HEK293 (cell line): ENCODE results near the gene ZNF565.

Experiments
- BCL11B ChIP-seq: fragments of 450-650 bp; formaldehyde crosslinking; IDR thresholded peaks from 2 replicates; pipeline ENCODE4 v1.5.1; 2016; ENCODE audit warnings: low read depth, missing biosample characterization, missing genetic modification characterization
- IKZF3 ChIP-seq: fragments of 450-650 bp; IDR thresholded peaks from 2 replicates; pipeline ENCODE4 v1.5.0; 2018; ENCODE audit warnings: missing biosample characterization, mild to moderate bottlenecking, missing genetic modification characterization, moderate library complexity
- KLF16 ChIP-seq: fragments of 450-650 bp; formaldehyde crosslinking; IDR thresholded peaks from 2 replicates; pipeline ENCODE4 v1.5.1; 2017; ENCODE audit warnings: missing biosample characterization, missing genetic modification characterization
- KLF9 ChIP-seq: fragments of 450-650 bp; formaldehyde crosslinking; IDR thresholded peaks from 2 replicates; pipeline ENCODE4 v1.5.1; 2016; ENCODE audit warnings: missing biosample characterization, missing genetic modification characterization, low read depth
- SCRT1 ChIP-seq: fragments of 450-650 bp; formaldehyde crosslinking; IDR thresholded peaks from 2 replicates; pipeline ENCODE4 v1.5.1; 2016; ENCODE audit warnings: missing biosample characterization, missing genetic modification characterization, borderline replicate concordance
- ZNF146 ChIP-seq: fragments of 450-650 bp; formaldehyde crosslinking; IDR thresholded peaks from 2 replicates; pipeline ENCODE4 v1.5.1; 2016; ENCODE audit warnings: missing biosample characterization, missing genetic modification characterization
- ZNF175 ChIP-seq: fragments of 450-650 bp; formaldehyde crosslinking; IDR thresholded peaks from 2 replicates; pipeline ENCODE4 v1.5.1; 2016; ENCODE audit warnings: missing biosample characterization, missing genetic modification characterization
- ZNF202 ChIP-seq: fragments of 450-650 bp; formaldehyde crosslinking; IDR thresholded peaks from 2 replicates; pipeline ENCODE4 v1.5.1; 2016; ENCODE audit warnings: missing biosample characterization, missing genetic modification characterization, borderline replicate concordance
- ZNF221 ChIP-seq: fragments of 450-650 bp; formaldehyde crosslinking; IDR thresholded peaks from 2 replicates; pipeline ENCODE4 v1.5.1; 2017; ENCODE audit warnings: missing biosample characterization, missing genetic modification characterization, borderline replicate concordance
- ZNF24 ChIP-seq: fragments of 450-650 bp; formaldehyde crosslinking; IDR thresholded peaks from 2 replicates; pipeline ENCODE4 v1.5.1; 2016; ENCODE audit warnings: missing biosample characterization, missing genetic modification characterization
- ZNF248 ChIP-seq: fragments of 450-650 bp; formaldehyde crosslinking; IDR thresholded peaks from 2 replicates; pipeline ENCODE4 v1.5.1; 2017; ENCODE audit warnings: missing biosample characterization, missing genetic modification characterization
- ZNF274 ChIP-seq, 2 experiments: fragments of 200-500 bp in 1 of 2; fragments of 450-650 bp in 1 of 2; sonication (Bioruptor generic) in 1 of 2; formaldehyde crosslinking in 1 of 2; IDR thresholded peaks; 2 replicates each; pipeline versions ENCODE4 v1.5.1 to v1.6.1; 2014 to 2016; ENCODE audit warnings: borderline replicate concordance in 1 of 2, inconsistent platforms in 1 of 2, low read length in 1 of 2, missing biosample characterization in 1 of 2, missing genetic modification characterization in 1 of 2
- ZNF302 ChIP-seq: fragments of 450-650 bp; formaldehyde crosslinking; IDR thresholded peaks from 2 replicates; pipeline ENCODE4 v1.5.1; 2016; ENCODE audit warnings: missing biosample characterization, missing genetic modification characterization, low read depth
- ZNF311 ChIP-seq: fragments of 450-650 bp; formaldehyde crosslinking; IDR thresholded peaks from 2 replicates; pipeline ENCODE4 v1.5.1; 2017; ENCODE audit warnings: missing biosample characterization, missing genetic modification characterization, borderline replicate concordance
- ZNF335 ChIP-seq: fragments of 450-650 bp; formaldehyde crosslinking; conservative IDR thresholded peaks from 2 replicates; pipeline ENCODE4 v1.5.1; 2016; ENCODE audit warnings: missing biosample characterization, missing genetic modification characterization
- ZNF391 ChIP-seq: fragments of 450-650 bp; formaldehyde crosslinking; IDR thresholded peaks from 2 replicates; pipeline ENCODE4 v1.5.1; 2016; ENCODE audit warnings: low read depth, missing biosample characterization, missing genetic modification characterization, borderline replicate concordance
- ZNF394 ChIP-seq: fragments of 450-650 bp; formaldehyde crosslinking; IDR thresholded peaks from 2 replicates; pipeline ENCODE4 v1.5.1; 2016; ENCODE audit warnings: missing biosample characterization, missing genetic modification characterization, mild to moderate bottlenecking, moderate library complexity, borderline replicate concordance
- ZNF555 ChIP-seq: fragments of 450-650 bp; formaldehyde crosslinking; conservative IDR thresholded peaks from 2 replicates; pipeline ENCODE4 v1.5.1; 2017; ENCODE audit warnings: missing biosample characterization, mild to moderate bottlenecking, missing genetic modification characterization, inconsistent platforms
- ZNF585B ChIP-seq: fragments of 450-650 bp; formaldehyde crosslinking; IDR thresholded peaks from 2 replicates; pipeline ENCODE4 v1.5.1; 2016; ENCODE audit warnings: missing biosample characterization, missing genetic modification characterization
- ZNF843 ChIP-seq: fragments of 450-650 bp; formaldehyde crosslinking; IDR thresholded peaks from 2 replicates; pipeline ENCODE4 v1.5.1; 2016; ENCODE audit warnings: missing biosample characterization, missing genetic modification characterization
- ZSCAN16 ChIP-seq: fragments of 450-650 bp; formaldehyde crosslinking; IDR thresholded peaks from 2 replicates; pipeline ENCODE4 v1.5.1; 2016; ENCODE audit warnings: missing biosample characterization, missing genetic modification characterization
- TF ChIP-seq, protein P1 (sequence below): fragments of 450-650 bp; formaldehyde crosslinking; IDR thresholded peaks from 2 replicates; pipeline ENCODE4 v1.5.0; 2017; ENCODE audit warnings: missing biosample characterization, missing genetic modification characterization, borderline replicate concordance
- TF ChIP-seq, protein P2 (sequence below): fragments of 450-650 bp; IDR thresholded peaks from 2 replicates; pipeline ENCODE4 v1.5.1; 2018; ENCODE audit warnings: missing biosample characterization, mild to moderate bottlenecking, missing genetic modification characterization
- TF ChIP-seq, protein P3 (sequence below): fragments of 450-650 bp; formaldehyde crosslinking; IDR thresholded peaks from 2 replicates; pipeline ENCODE4 v1.5.1; 2016; ENCODE audit warnings: missing biosample characterization, missing genetic modification characterization, borderline replicate concordance

The ZNF565 gene

DNA sequence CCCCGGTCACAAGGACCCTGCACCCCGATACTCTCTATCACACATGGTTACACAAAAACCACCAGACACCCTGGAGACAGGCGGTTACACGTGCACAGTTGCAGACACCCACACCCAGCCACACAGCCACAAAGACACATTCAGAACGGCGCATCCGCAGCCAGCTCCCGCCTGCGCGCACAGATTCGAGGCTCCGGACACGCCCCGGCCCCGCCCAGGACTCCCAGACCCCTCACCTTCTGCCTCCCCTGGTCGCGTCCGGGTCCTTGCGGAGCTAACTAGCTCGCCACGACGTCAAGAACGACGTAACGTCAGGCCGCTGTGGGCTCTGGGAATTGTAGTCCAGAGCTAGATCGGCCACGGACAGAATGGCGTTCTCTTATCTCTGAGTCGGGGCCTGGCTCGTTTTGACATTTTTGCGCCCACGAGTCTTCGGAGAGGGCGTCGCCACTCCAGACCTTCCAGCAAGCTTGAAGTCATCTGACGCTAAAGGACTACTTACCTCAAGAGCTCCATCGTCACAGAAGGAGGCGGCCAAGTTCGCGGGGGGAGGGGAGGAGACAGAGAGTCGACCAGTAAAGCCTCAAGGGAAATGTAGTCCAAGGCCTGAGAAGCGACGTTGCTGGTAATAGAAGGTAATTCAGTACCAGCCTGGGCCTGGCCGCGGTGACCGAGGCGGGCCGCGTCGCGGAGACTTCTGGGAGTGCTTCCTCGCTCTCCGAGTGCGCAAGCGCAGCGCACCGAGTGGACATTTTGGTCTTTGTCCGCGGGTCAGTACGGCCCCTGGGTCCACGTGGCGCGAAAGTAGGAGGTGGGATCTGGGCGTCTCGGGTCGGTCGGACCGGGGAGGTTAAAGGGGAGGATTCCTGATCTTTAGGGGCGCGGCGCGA lies at the start of gene ZNF565, which contains the start of gene ZNF146 (continued):
- TF ChIP-seq ZNF843 (tag by site-specific recombination) (peak; percentile 39; the same call in 1 of the 2 replicates), ZNF585B (no peak), ZNF302 (tag by site-specific recombination) (peak; percentile 63; the same call in 1 of the 2 replicates), ZNF24 (tag by site-specific recombination) (peak; percentile 92), KLF9 (tag by site-specific recombination) (peak; percentile 100), ZNF202 (no peak), ZNF335 (tag by site-specific recombination) (peak; percentile 100), ZNF248 (tag by site-specific recombination) (no peak), ZNF146 (tag by site-specific recombination) (no peak; the same call in 1 of the 2 replicates), ZNF394 (tag by site-specific recombination) (peak; percentile 67; the same call in 1 of the 2 replicates), BCL11B (tag by site-specific recombination) (peak; percentile 99), ZNF274 (IDR thresholded peaks at IDR 0.05; ENCODE audit: low read length) (no peak), ZNF274 (tag by site-specific recombination; IDR thresholded peaks at IDR 0.05; ENCODE audit: borderline replicate concordance) (no peak), IKZF3 (no peak), SCRT1 (tag by site-specific recombination) (no peak), ZNF221 (tag by site-specific recombination) (no peak), ZNF311 (tag by site-specific recombination) (no peak), ZSCAN16 (tag by site-specific recombination) (no peak), KLF16 (peak; percentile 86), ZNF175 (tag by site-specific recombination) (no peak), ZNF391 (tag by site-specific recombination) (peak; percentile 25; the same call in 1 of the 2 replicates), ZNF555 (no peak)
- TF ChIP-seq, protein P1, sequence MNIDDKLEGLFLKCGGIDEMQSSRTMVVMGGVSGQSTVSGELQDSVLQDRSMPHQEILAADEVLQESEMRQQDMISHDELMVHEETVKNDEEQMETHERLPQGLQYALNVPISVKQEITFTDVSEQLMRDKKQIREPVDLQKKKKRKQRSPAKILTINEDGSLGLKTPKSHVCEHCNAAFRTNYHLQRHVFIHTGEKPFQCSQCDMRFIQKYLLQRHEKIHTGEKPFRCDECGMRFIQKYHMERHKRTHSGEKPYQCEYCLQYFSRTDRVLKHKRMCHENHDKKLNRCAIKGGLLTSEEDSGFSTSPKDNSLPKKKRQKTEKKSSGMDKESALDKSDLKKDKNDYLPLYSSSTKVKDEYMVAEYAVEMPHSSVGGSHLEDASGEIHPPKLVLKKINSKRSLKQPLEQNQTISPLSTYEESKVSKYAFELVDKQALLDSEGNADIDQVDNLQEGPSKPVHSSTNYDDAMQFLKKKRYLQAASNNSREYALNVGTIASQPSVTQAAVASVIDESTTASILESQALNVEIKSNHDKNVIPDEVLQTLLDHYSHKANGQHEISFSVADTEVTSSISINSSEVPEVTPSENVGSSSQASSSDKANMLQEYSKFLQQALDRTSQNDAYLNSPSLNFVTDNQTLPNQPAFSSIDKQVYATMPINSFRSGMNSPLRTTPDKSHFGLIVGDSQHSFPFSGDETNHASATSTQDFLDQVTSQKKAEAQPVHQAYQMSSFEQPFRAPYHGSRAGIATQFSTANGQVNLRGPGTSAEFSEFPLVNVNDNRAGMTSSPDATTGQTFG (tag by site-specific recombination) = no peak
- TF ChIP-seq, protein P2, sequence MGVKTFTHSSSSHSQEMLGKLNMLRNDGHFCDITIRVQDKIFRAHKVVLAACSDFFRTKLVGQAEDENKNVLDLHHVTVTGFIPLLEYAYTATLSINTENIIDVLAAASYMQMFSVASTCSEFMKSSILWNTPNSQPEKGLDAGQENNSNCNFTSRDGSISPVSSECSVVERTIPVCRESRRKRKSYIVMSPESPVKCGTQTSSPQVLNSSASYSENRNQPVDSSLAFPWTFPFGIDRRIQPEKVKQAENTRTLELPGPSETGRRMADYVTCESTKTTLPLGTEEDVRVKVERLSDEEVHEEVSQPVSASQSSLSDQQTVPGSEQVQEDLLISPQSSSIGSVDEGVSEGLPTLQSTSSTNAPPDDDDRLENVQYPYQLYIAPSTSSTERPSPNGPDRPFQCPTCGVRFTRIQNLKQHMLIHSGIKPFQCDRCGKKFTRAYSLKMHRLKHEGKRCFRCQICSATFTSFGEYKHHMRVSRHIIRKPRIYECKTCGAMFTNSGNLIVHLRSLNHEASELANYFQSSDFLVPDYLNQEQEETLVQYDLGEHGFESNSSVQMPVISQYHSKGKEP (tag by site-specific recombination) = no peak
- TF ChIP-seq, protein P3, sequence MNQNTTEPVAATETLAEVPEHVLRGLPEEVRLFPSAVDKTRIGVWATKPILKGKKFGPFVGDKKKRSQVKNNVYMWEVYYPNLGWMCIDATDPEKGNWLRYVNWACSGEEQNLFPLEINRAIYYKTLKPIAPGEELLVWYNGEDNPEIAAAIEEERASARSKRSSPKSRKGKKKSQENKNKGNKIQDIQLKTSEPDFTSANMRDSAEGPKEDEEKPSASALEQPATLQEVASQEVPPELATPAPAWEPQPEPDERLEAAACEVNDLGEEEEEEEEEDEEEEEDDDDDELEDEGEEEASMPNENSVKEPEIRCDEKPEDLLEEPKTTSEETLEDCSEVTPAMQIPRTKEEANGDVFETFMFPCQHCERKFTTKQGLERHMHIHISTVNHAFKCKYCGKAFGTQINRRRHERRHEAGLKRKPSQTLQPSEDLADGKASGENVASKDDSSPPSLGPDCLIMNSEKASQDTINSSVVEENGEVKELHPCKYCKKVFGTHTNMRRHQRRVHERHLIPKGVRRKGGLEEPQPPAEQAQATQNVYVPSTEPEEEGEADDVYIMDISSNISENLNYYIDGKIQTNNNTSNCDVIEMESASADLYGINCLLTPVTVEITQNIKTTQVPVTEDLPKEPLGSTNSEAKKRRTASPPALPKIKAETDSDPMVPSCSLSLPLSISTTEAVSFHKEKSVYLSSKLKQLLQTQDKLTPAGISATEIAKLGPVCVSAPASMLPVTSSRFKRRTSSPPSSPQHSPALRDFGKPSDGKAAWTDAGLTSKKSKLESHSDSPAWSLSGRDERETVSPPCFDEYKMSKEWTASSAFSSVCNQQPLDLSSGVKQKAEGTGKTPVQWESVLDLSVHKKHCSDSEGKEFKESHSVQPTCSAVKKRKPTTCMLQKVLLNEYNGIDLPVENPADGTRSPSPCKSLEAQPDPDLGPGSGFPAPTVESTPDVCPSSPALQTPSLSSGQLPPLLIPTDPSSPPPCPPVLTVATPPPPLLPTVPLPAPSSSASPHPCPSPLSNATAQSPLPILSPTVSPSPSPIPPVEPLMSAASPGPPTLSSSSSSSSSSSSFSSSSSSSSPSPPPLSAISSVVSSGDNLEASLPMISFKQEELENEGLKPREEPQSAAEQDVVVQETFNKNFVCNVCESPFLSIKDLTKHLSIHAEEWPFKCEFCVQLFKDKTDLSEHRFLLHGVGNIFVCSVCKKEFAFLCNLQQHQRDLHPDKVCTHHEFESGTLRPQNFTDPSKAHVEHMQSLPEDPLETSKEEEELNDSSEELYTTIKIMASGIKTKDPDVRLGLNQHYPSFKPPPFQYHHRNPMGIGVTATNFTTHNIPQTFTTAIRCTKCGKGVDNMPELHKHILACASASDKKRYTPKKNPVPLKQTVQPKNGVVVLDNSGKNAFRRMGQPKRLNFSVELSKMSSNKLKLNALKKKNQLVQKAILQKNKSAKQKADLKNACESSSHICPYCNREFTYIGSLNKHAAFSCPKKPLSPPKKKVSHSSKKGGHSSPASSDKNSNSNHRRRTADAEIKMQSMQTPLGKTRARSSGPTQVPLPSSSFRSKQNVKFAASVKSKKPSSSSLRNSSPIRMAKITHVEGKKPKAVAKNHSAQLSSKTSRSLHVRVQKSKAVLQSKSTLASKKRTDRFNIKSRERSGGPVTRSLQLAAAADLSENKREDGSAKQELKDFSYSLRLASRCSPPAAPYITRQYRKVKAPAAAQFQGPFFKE (tag by site-specific recombination) = no peak
